NCI-H82 treated with DMSO at 0.1 percent for 48 hours (cell line): Measurements from ENCODE around the gene ZSWIM5.
"Not testable (repeated sequence)": the region's sequence is repeated elsewhere in the genome, so short reads cannot be mapped to it uniquely, and the experiment has no call there.

ENCODE experiments used
- DNase-seq: peaks from one replicate; lab custom pipeline; 2025; ENCODE audit not compliant: unreplicated experiment; lab: John Stamatoyannopoulos, UW

The ZSWIM5 gene

DNA sequence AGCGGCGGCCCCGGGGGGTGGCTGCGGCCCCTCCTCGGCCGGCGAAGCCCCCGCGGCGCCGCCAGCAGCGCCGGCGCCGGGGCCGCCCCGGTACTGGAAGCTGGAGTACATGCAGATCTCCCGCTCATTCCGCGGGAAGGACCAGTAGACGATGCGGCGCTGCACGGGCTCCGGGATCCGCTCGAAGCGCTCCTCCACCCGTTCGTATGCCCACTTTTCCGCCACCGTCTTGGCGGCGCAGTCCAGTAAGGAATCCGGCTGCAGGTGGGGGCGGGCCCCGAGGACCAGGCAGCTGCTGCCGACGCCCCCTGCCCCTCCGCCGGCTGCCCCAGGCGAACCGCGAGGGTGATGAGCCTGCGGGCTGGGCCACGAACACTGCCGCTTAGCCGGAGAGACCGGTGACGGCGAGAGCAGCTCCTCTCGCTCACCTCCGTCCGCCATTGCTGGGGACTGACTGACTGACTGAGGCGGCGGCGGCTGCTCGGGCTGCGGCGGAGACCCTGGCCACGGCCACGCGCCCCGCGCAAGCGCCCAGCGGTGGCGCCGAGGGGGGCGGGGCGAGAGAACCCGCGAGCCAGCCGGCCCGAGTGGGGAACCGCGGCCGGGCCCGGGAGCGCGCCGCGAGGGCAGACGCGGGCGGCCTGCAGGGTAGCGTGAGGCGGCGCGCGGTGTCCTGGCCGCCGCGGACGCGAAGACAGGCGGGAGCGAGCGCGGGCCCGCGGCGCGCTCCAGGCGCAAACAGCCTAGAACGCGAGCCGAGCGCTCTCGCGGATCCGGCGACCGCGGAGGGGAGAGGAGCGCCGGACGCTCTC lies at the start of gene ZSWIM5:
Gene ZSWIM5 (minus strand): TSS at position 696 of the 812 bp plus-strand sequence. CDS start 255 bp downstream, at position 441.
- DNase-seq, result no peak

DNA sequence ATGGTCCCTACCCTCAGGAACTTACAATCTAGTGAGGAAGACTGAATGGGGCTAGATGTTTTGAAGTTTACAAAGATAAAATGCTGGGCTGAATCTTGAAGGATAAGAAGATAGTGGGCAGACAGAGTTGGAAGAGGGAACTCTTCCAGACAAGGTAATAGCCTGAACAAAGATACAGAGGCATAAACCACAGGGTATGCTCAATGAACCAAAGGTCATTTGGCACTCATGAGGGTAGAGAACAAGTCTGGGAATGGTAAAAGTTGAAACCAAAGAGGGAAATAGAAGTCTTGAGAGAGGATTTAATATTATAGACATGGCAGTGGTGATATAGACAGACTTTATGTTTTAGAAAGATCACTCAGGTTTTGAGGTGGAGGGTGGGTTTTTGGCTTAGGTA lies 48.1 kb upstream of the ZSWIM5 start:
- no peak for DNase-seq

DNA sequence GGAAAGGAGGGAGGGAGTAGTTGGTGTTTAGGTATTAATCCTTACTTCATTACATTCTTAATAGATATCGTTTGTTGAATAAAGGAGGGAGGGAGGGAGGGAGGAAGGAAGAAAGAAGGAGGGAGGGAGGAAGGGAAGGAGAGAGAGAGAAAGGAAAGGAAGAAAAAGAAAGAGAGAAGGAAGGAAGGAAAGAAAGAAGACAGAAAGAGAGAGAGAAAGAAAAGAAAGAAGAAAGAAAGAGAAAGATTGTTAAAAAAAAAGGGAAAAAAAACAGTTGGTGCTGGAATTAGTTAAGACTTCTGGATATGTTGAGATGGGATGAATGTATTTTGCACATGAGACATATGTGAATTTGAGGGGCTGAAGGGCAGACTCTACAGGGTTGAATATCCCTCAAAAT lies 44.1 kb upstream of the ZSWIM5 start:
- no peak for DNase-seq

DNA sequence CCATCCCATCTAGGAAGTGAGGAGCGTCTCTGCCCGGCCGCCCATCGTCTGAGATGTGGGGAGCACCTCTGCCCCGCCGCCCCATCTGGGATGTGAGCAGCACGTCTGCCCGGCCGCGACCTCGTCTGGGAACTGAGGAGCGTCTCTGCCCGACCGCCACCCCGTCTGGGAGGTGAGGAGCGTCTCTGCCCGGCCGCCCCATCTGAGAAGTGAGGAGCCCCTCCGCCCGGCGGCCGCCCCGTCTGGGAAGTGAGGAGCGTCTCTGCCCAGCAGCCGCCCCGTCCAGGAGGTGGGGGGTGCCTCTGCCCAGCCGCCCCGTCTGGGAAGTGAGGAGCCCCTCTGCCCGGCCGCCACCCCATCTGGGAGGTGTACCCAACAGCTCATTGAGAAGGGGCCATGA lies 41.6 kb upstream of the ZSWIM5 start:
- DNase-seq, result not testable (repeated sequence)

DNA sequence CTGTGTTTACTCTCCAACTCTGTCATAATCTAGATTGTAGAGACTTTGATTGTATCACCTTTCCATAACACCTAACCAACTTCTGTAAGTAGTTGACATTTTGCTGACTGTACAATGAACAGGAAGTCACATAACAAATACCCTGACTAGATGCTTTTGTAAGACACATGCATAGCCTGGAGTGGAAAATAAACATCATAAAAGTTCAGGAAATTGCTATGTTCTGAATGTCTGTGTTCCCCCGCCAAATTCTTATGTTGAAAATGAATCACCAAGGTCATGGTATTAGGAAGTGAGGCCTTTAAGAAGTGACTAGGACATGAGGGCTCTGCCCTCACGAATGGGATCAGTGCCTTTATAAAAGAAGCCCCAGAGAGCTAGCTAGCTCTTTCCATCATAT lies 40.4 kb upstream of the ZSWIM5 start:
- DNase-seq, result no peak

DNA sequence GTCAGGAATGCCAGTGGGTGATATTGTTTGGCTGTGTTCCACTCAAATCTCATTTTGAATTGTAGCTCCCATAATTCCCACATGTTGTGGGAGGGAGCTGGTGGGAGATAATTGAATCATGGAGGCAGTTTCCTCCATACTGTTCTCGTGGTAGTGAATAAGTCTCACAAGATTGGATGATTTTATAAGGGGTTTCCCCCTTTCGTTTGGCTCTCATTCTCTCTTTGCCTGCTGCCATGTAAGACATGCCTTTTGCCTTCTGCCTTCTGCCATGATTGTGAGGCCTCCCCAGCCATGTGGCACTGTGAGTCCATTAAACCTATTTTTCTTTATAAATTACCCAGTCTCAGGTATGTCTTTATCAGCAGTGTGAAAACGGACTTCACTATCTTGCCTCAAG lies 40.0 kb upstream of the ZSWIM5 start:
- not testable (repeated sequence) for DNase-seq

DNA sequence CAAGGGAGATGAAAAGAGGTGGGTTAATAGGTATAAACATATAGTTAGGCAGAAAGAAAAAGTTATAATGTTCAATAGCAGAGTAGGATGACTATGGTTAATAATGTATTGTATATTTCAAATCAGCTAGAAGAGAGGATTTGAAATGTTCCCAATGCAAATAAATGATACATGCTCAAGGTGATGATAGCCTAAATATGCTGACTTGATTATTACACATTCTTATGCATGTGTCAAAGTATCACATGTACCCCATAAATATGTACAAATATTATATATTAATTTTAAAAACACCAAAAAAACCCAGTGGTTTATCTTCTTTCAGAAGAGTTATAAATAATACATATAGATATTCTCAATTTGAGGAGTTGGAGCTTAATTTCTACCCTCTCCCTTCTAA lies 38.3 kb upstream of the ZSWIM5 start:
- DNase-seq, result no peak

DNA sequence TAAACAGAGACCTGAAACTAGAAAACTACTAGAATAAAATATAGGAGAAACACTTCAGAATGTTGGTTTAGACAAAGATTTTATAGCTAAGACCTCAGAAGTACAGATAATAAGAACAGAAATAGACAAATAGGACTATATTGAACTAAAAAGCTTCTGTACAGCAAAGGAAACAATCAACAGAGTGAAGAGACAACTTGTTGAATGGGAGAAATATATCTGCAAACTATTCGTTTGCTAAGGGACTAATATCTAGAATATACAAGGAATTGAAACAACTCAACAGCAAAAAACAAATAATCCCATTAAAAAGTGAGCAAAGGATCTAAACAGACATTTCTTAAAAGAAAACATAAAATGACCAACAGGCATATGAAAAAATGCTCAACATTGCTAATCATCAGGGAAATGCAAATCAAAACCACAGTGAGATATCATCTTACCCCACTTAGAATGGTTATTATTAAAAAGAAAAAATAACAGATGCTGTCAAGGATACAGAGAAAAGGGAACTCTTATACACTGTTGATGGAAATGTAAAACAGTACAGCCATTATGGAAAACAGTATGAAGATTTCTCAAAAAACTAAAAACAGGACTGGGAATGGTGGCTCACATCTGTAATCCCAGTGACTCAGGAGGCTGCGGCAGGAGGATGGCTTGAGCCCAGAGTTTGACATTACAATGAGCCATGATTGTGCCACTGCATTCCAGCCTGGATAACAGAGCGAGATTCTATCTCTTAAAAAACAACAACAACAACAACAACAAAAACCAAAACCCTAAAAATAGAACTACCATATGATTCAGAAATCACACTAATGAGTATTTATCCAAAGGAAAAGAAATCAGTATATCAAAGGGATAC lies 37.3 kb upstream of the ZSWIM5 start:
- DNase-seq, result no peak

DNA sequence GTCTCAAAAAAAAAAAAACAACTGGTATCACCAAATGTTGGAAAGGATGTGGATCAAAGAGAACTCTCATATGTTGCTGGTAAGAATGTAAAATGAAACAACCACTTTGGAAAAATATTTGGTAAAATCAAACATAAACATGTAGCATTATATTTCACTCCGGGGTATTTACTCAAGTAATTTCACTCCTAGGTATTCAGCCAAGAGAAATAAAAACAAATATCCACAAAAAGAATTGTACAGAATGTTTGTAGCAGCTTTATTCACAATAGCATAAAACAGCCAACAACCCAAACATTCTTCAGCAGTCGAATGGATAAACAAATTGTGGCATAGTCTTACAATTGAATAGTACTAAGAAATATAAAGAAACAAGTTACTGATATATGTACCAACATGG lies 32.4 kb upstream of the ZSWIM5 start:
- DNase-seq, result no peak

DNA sequence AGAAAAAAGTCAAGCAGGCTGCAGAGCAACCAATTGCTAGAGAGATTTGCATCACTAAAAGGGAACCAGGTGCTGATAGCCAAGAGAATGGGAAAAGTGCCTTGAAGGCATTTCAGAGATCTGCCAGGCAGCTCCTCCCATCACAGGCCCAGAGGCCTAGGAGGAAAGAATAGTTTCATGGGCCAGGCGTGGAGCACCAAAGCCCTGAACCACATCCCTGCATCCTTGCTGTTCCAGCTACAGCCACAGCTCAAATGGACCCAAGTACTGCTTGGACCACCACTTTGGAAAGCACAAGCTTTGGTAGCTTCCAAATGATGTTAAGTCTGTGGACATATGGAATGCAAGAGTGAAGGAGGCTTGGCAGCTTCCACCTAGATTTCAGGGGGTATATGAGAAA lies 29.7 kb upstream of the ZSWIM5 start:
- DNase-seq, result no peak

DNA sequence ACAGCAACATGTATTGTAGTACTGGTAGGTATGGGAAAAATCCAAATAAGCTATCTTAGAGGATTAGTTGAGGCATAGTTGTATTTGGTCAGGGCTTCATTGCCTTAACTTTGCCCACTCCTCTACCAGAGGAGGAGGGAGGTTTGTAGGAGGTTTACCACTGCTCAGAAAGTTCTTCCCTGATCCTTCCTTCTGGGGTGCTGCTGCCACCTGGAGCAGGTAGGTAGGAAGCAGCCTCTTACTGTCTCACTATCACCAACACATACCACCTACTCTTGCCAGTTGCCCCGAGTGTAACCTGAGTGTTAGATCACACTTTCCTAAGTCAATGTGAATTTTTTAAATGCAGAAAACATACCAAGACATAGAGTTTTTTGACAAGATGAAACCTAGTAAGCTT lies 24.1 kb upstream of the ZSWIM5 start:
- DNase-seq, result no peak

DNA sequence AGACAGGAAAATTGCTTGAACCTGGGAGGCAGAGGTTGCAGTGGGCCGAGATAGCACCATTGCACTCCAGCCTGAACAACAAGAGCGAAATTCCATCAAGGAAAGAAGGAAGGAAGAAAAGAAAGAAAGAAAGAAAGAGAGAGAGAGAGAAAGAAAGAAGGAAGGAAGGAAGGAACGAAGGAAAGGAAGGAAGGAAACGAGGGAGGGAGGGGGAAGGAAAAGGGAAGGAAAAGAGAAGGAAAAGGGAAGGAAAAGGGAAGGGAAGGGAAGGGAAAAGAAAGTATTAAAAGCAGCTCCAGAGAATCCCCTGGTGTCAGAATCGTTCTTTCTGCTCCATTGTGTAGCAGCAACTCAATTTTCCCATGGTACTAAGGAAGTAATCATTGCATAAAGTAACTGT lies 19.2 kb upstream of the ZSWIM5 start:
- DNase-seq, result no peak

DNA sequence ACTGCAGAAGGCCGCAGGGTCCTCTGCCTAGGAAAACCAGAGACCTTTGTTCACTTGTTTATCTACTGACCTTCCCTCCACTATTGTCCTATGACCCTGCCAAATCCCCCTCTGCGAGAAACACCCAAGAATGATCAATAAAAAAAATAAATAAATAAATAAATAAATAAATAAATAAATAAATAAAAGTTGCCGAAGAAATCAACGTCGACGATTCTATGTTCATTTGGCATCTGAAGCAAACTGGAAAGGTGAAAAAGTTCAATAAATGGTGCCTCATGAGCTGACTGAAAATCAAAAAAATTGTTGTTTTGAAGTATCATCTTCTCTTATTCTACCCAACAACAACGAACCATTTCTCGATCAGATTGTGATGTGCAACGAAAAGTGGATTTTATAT lies 17.3 kb upstream of the ZSWIM5 start:
- not testable (repeated sequence) for DNase-seq

DNA sequence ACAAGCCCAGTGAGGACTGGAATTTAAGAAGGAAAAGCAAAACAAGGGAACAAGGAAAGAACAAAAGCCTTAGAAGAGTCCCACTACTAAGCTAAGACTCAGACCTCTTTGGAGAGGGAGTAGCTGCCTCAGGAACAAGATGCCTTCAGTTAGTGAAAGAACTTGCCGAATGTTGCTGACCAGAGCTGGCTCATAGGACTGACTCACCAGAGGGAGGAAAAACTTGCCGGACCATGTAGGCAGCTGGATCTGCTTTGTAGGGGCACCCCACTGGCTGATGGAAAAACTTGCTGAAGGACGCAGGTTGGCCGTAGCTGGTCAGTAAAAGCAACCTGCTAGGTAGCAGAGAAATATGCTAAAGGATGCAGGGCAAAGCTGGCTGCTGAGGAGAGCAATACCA lies 15.3 kb upstream of the ZSWIM5 start:
- DNase-seq, result no peak

DNA sequence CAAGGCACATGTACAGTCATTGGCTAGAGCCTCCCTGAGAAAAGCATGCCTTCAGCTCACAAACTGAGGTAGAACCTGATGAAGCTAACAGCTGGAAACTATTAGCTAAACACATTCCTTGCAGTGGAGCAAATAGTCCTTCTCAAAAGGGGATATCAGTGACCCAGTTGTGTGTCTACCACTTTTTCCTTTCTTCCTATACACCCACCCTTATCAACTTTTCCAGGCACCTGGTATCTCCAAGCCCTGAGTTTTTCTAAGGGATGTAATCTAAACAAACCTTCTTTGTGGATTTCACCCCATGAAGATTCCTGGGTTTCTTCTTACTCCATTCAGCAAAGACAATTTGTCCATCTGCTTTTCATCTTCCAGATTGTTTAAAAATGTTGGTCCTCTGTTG lies 10.5 kb upstream of the ZSWIM5 start:
- no peak for DNase-seq

DNA sequence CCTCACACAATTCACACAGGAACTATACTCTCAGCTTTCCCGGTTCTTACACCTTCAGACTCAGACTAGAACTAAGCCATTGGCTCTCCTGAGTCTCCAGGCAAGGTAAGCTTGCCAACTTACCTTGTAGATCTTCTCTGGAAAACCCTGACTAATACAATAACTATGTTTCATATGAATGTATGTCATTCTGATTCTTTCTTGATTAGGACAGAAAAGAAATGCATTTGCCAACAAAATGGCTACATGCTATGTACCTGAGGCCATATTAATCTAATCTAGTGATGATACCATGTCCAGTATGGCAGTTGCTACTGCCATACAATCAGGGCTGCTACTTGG lies 9.8 kb upstream of the ZSWIM5 start:
- DNase-seq, result no peak

DNA sequence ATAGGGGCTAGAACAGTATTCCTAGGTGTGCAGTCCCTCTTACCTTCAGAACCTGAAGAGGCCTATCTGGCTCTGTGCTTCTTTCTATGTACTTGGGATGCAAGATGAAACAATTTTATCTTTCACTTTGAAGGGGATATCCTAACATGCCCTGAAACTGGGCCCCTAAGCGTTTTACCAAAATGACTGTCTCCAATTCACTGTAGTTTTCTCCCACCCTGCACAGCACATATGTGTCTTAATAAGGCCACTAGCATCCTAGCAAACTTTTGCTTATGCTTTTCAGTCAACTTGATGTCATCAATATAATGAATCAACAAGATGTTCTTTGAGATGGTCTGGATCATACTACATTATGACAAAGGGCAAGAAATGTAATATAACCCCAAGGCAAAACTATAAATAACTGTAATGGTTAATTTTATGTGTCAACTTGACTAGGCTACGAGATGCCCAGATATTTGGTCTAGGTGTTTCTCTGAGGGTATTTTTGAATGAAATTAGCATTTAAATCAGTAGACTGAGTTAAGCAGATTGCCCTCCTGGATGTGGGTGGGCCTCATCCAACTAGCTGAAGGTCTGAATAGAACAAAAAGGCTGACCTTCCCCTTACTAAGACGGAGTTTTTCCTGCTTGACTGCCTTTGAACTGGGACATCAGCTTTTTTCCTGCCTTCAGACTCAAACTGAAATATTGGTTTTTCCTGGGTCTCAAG lies 9.2 kb upstream of the ZSWIM5 start:
- DNase-seq, result no peak

DNA sequence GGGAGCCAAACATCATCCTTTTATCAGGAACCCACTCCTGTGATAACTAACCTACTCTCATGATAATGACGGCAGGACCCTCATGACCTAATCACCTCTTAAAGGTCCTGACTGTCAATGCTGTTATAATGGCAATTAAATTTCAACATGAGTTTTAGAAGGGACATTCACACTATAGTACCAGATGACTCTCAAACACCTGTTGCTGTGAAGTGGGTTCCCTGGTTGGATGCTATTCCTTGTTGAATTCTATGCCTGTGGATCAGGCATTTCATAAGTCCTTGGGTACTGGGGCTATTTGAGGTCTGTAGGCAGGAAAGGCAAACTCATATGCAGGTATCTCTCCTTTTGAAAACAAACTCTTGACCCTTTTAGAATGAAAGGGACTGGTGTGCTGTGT lies 7.5 kb upstream of the ZSWIM5 start:
- no peak for DNase-seq

DNA sequence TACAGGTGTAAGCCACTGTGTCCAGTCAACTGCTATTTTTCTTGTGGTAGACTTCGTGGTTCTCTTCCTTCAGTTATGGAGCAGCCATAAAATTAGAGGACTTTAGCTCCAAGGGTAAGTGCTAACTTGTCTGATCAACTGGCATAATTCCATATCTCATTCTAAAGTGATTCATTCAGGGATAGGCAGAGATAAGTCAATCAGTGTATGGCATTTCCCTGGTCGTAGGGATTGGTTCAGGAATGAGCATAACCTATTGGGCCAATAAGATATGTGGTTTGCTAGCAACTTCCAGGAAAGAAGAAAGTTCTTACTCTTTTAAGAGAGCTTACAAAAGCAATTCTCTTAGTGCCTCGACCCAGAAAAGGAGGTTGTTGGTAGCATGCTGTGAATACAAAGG lies 4.7 kb upstream of the ZSWIM5 start:
- DNase-seq, result no peak

DNA sequence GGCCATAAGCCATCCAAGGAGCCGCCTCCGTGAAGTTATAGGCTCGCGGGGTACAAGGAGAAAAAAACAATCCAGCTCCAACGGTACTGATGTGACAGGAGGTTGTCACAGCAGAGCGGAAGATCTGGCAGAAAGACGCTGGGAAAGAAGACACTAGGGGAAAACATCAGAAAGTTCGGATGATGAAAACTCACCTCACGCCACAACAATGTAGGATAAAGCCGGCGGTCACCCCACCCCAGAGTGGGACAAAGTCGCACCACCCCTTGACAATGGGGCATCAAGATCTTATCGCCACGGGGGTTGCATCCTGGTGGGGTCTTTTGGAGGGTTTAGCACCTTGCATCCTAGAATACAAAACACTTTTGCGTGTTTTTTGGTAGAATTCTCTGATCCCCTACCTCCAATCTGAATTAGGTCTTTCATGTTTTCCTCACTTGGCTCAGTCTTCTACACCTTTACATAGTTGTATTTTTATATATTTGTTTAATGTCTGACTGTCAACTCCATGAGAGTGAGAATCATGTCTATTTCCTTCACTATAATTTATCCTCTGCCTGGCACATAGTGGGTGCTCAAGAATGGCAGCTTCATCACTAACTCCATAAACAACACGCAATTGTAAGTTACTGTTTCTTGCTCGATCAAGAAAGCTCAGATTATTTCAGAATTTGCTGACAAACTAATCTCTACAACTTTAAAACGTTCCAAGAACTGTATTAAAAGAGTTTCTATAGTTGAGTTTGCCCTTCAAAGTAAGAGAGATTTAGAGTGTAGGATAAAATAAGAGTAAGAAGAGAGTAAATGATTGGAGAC lies 611 bp upstream of the ZSWIM5 start:
- DNase-seq, result no peak
